H1 (cell line): ENCODE results near the gene ACKR1. TPM values are rescaled to one million over a fixed set of nuclear protein-coding genes. Genes with fewer than 3 reads are reported as not detected.

Experiments used
- CTCF ChIA-PET: fragments of 300-600 bp; sonication (Branson Sonifier 250); formaldehyde crosslinking; loops from one replicate; lab custom pipeline; 2021; ENCODE audit not compliant: partially characterized antibody; lab: Charles Lee
- POLR2A ChIA-PET: fragments of 300-600 bp; sonication (Branson Sonifier 250); formaldehyde crosslinking; loops from one replicate; lab custom pipeline; 2021; ENCODE audit warnings: inconsistent platforms; ENCODE audit not compliant: partially characterized antibody; lab: Charles Lee
- DNase-seq, 2 experiments: peaks; one replicate each; pipeline versions ENCODE4 v3.0.0 to v3.0.0-alpha.2; 2010 to 2022; ENCODE audit warnings: low spot score in 2 of 2, low read depth in 1 of 2, mixed read lengths in 1 of 2
- FAIRE-seq: peaks from 2 replicates; lab custom pipeline; 2011; peaks lifted over from hg19 to GRCh38; lab: Jason Lieb, UNC
- H2AFZ ChIP-seq: 2 replicates; pipeline ENCODE4 v1.8.1; 2012; ENCODE audit warnings: low read length, inconsistent platforms
- H2AK5ac ChIP-seq: 2 replicates; pipeline ENCODE4 v1.6.1; 2013; ENCODE audit warnings: low read depth, low read length
- H2BK120ac ChIP-seq: replicated peaks from 2 replicates; pipeline ENCODE3; 2013; ENCODE audit warnings: low read depth, low read length, inconsistent platforms
- H2BK12ac ChIP-seq: 2 replicates; pipeline ENCODE4 v1.6.1; 2013; ENCODE audit warnings: low read depth, low read length
- H2BK15ac ChIP-seq: 2 replicates; pipeline ENCODE4 v1.6.1; 2013; ENCODE audit warnings: low read length
- H2BK20ac ChIP-seq: 2 replicates; pipeline ENCODE4 v1.6.1; 2013; ENCODE audit warnings: low read length
- H2BK5ac ChIP-seq: 2 replicates; pipeline ENCODE4 v1.6.1; 2013; ENCODE audit warnings: low read depth, low read length
- H3K14ac ChIP-seq: 2 replicates; pipeline ENCODE4 v1.6.1; 2013; ENCODE audit warnings: inconsistent platforms; ENCODE audit not compliant: insufficient read length
- H3K18ac ChIP-seq: 2 replicates; pipeline ENCODE4 v1.6.1; 2013; ENCODE audit warnings: low read length; ENCODE audit errors: extremely low read depth
- H3K23ac ChIP-seq: 2 replicates; pipeline ENCODE4 v1.6.1; 2013; ENCODE audit warnings: inconsistent platforms; ENCODE audit not compliant: insufficient read length
- H3K23me2 ChIP-seq: 2 replicates; pipeline ENCODE4 v1.6.1; 2013; ENCODE audit warnings: low read depth, low read length
- H3K27ac ChIP-seq: 2 replicates; pipeline ENCODE4 v1.6.1; 2011; ENCODE audit warnings: low read depth, low read length, inconsistent platforms
- H3K27me3 ChIP-seq, 4 experiments: replicated peaks in 1 of 4; 1 replicate in 1 of 4; 2 replicates in 3 of 4; pipeline versions ENCODE4 v1.6.1 to v1.8.1; 2011 to 2013; ENCODE audit warnings: low read length in 3 of 4, mild to moderate bottlenecking in 3 of 4, inconsistent platforms in 2 of 4, mixed read lengths in 2 of 4, moderate library complexity in 1 of 4; ENCODE audit not compliant: control insufficient read depth in 3 of 4, insufficient read depth in 3 of 4; ENCODE audit errors: extremely low read depth in 1 of 4
- H3K36me3 ChIP-seq, 4 experiments: 2 replicates each; pipeline versions ENCODE4 v1.6.1 to v1.8.1; 2011 to 2013; ENCODE audit warnings: mild to moderate bottlenecking in 4 of 4, low read length in 3 of 4, moderate library complexity in 2 of 4, control low read depth in 1 of 4, inconsistent platforms in 1 of 4; ENCODE audit not compliant: insufficient read depth in 4 of 4, control insufficient read depth in 2 of 4
- H3K4ac ChIP-seq: replicated peaks from 2 replicates; pipeline ENCODE3; 2013; ENCODE audit warnings: low read length, low read depth, mixed read lengths, inconsistent platforms; ENCODE audit not compliant: insufficient read length
- H3K4me1 ChIP-seq, 4 experiments: replicated peaks in 1 of 4; 1 replicate in 1 of 4; 2 replicates in 3 of 4; pipeline versions ENCODE4 v1.6.1 to v1.8.1; 2011 to 2013; ENCODE audit warnings: low read length in 3 of 4, inconsistent platforms in 2 of 4, mixed read lengths in 1 of 4; ENCODE audit not compliant: insufficient read depth in 4 of 4, control insufficient read depth in 3 of 4
- H3K4me2 ChIP-seq, 2 experiments: 2 replicates each; pipeline versions ENCODE4 v1.6.1 to v1.8.1; 2011 to 2013; ENCODE audit warnings: low read depth in 2 of 2, low read length in 2 of 2, control low read depth in 1 of 2, inconsistent platforms in 1 of 2, mild to moderate bottlenecking in 1 of 2; ENCODE audit not compliant: insufficient read depth in 1 of 2
- H3K4me3 ChIP-seq, 4 experiments: fragments of 200-600, 300-600 bp in 1 of 4; sonication (generic), shearing (Covaris generic), sonication (Bioruptor Twin) in 1 of 4; 2 replicates each; pipeline versions ENCODE4 v1.5.1 to v1.8.1; 2011 to 2016; ENCODE audit warnings: low read length in 4 of 4, low read depth in 3 of 4, control low read depth in 2 of 4, inconsistent platforms in 2 of 4, mild to moderate bottlenecking in 2 of 4, mixed read lengths in 1 of 4, moderate library complexity in 1 of 4; ENCODE audit not compliant: insufficient read depth in 2 of 4; ENCODE audit errors: extremely low read depth in 1 of 4
- H3K56ac ChIP-seq: replicated peaks from 2 replicates; pipeline ENCODE3; 2013; ENCODE audit warnings: low read depth, mild to moderate bottlenecking, mixed read lengths, low read length, inconsistent platforms; ENCODE audit not compliant: insufficient read length
- H3K79me1 ChIP-seq: 2 replicates; pipeline ENCODE4 v1.6.1; 2013; ENCODE audit warnings: low read depth, low read length, control low read depth
- H3K79me2 ChIP-seq, 2 experiments: 2 replicates each; pipeline versions ENCODE4 v1.6.1 to v1.8.1; 2012 to 2013; ENCODE audit warnings: low read length in 2 of 2, mild to moderate bottlenecking in 2 of 2, inconsistent platforms in 1 of 2; ENCODE audit not compliant: insufficient read depth in 2 of 2, control insufficient read depth in 1 of 2
- H3K9ac ChIP-seq, 4 experiments: replicated peaks in 1 of 4; 1 replicate in 1 of 4; 2 replicates in 3 of 4; pipeline versions ENCODE4 v1.6.1 to v1.8.1; 2011 to 2013; ENCODE audit warnings: low read depth in 3 of 4, low read length in 3 of 4, control low read depth in 2 of 4, mild to moderate bottlenecking in 2 of 4, moderate library complexity in 2 of 4, inconsistent platforms in 1 of 4; ENCODE audit errors: extremely low read depth in 1 of 4
- H3K9me3 ChIP-seq, 2 experiments: 2 replicates each; pipeline versions ENCODE4 v1.6.1 to v1.8.1; 2012 to 2013; ENCODE audit warnings: mild to moderate bottlenecking in 2 of 2, moderate library complexity in 2 of 2, control low read depth in 1 of 2, inconsistent platforms in 1 of 2, low read depth in 1 of 2, low read length in 1 of 2, mixed read lengths in 1 of 2; ENCODE audit not compliant: insufficient read depth in 2 of 2
- H4K20me1 ChIP-seq, 2 experiments: replicated peaks in 1 of 2; 2 replicates each; pipeline versions ENCODE3 to v1.8.1; 2011 to 2013; ENCODE audit warnings: inconsistent platforms in 2 of 2, low read length in 2 of 2, mild to moderate bottlenecking in 1 of 2; ENCODE audit not compliant: insufficient read depth in 2 of 2, control insufficient read depth in 1 of 2
- H4K5ac ChIP-seq: 2 replicates; pipeline ENCODE4 v1.6.1; 2013; ENCODE audit warnings: low read length, low read depth, mixed read lengths, inconsistent platforms; ENCODE audit not compliant: insufficient read length
- H4K8ac ChIP-seq: 2 replicates; pipeline ENCODE4 v1.8.0; 2013; ENCODE audit warnings: mild to moderate bottlenecking, moderate library complexity, low read length, inconsistent platforms; ENCODE audit not compliant: insufficient read depth; ENCODE audit errors: extremely low read depth
- H4K91ac ChIP-seq: replicated peaks from 2 replicates; pipeline ENCODE3; 2013; ENCODE audit warnings: low read length, mixed read lengths, inconsistent platforms; ENCODE audit not compliant: insufficient read length
- CEBPB ChIP-seq: IDR thresholded peaks from 2 replicates; pipeline ENCODE4 v1.6.1; 2012; ENCODE audit warnings: low read depth, low read length
- CREB1 ChIP-seq: IDR thresholded peaks from 2 replicates; pipeline ENCODE4 v1.6.1; 2012; ENCODE audit warnings: inconsistent platforms
- GABPA ChIP-seq: IDR thresholded peaks from 2 replicates; pipeline ENCODE4 v1.6.1; 2011; ENCODE audit warnings: mild to moderate bottlenecking, low read length, moderate library complexity, borderline replicate concordance; ENCODE audit not compliant: insufficient read depth
- POLR2AphosphoS5 ChIP-seq: IDR thresholded peaks from 2 replicates; pipeline ENCODE4 v1.6.1; 2011; ENCODE audit warnings: low read depth, low read length
- RAD21 ChIP-seq, 2 experiments: IDR thresholded peaks in 1 of 2; conservative IDR thresholded peaks in 1 of 2; 2 replicates each; pipeline ENCODE4 v1.6.1; 2011; ENCODE audit warnings: low read depth in 2 of 2, low read length in 2 of 2, improper control_type of control experiment in 1 of 2, inconsistent platforms in 1 of 2, mild to moderate bottlenecking in 1 of 2, moderate library complexity in 1 of 2
- TAF1 ChIP-seq: IDR thresholded peaks from 2 replicates; pipeline ENCODE4 v1.6.1; 2011; ENCODE audit warnings: mild to moderate bottlenecking, low read depth, low read length
- TAF7 ChIP-seq: optimal IDR thresholded peaks from 2 replicates; pipeline ENCODE3; 2011; ENCODE audit warnings: low read depth, mild to moderate bottlenecking, inconsistent platforms, low read length, moderate library complexity, borderline replicate concordance
- YY1 ChIP-seq: IDR thresholded peaks from 2 replicates; pipeline ENCODE4 v1.6.1; 2011; ENCODE audit warnings: low read depth, mild to moderate bottlenecking, low read length
- WGBS, 2 experiments: shearing (Covaris generic) in 1 of 2; methylation state at CpG; one replicate each; pipeline versions ENCODE4 v1.1.6 to v1.1.7; 2013 to 2015; ENCODE audit warnings: low lambda C conversion rate in 2 of 2, mixed read lengths in 2 of 2, inconsistent platforms in 1 of 2, low coverage in 1 of 2, missing lambda C conversion rate in 1 of 2; ENCODE audit not compliant: insufficient replicate concordance in 2 of 2, insufficient coverage in 1 of 2, insufficient read length in 1 of 2; ENCODE audit errors: extremely low coverage in 1 of 2, missing lambda C conversion rate in 1 of 2; 5-methylcytosine and 5-hydroxymethylcytosine counted together
- polyA plus RNA-seq, 7 experiments: library from polyadenylated mRNA; depleted of rRNA in 3 of 7; stranded (reverse) in 5 of 7; unstranded in 2 of 7; fragments of >200 nt in 5 of 7; fragments of 200-250 nt in 2 of 7; gene quantifications; 1 replicate in 5 of 7; 2 replicates in 1 of 7; 4 replicates in 1 of 7; pipeline versions ENCODE4 v1.2.1 to v1.2.3, GENCODE V29; 2011 to 2013; ENCODE audit warnings: missing spikeins in 2 of 7, mixed read lengths in 2 of 7
- total RNA-seq: library from RNA; stranded (reverse); fragmentation: NEBNext Ultra II Directional; extraction: Animal tissue kit (Norgen Biotek cat#: 25700); gene quantifications from 2 replicates; pipeline ENCODE4 v1.2.1, GENCODE V29; 2021
- TF ChIP-seq, protein P1 (sequence below), 3 experiments: IDR thresholded peaks; 1 replicate in 2 of 3; 2 replicates in 1 of 3; pipeline versions ENCODE4 v1.5.1 to v1.6.1; 2011; ENCODE audit warnings: low read length in 3 of 3, mild to moderate bottlenecking in 3 of 3, inconsistent platforms in 2 of 3, low read depth in 1 of 3, moderate library complexity in 1 of 3; ENCODE audit not compliant: insufficient read depth in 1 of 3; ENCODE audit errors: control extremely low read depth in 1 of 3

ACKR1 gene
- total and polyA plus RNA-seq, 2 of the 8 experiments (the other 6 are each of a cell fraction or from before 2014, with no cell fraction given) = 0.61 to 1.00 TPM

DNA sequence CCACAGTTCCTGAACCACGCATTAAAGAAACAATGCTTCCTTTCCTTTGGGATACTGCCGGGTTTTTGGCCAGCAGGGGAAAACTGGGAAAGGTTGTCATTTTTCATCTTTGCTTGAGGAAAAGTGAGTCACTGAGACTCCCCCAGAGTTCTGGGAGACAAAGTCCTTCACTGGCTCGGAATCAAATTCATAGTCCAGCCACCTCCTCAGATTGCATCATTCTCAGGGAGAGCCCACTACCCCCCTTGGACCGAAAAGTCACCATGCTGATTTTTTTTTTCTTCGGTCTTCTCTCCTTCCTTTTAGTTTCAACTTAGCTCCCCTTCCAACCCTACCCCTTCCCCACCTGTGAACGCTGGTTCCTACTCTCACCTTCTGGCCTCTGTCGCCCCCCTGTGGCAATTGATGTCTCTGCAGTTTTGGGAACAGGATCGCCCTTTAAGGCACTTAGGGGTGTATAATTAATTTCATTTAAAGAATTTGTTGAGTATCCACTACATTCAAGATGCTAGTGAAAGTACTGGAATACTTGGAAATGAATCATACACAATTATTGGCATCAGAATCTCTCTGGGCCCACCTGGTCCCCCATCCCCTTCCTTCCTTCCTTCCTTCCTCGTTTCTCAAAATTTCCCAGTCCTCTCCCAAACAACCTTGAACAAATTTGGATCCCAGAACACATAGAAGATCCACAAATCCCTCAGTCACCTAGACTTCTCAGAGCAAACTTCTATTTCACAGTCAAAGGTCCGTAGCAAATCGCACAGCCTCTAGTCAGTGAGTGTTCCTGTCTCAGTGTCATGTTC, 6.9 kb downstream of the ACKR1 start:
- DNase-seq = peak in 1 of 2 experiments; percentile 89
- Histone ChIP-seq H2BK5ac (no peak overlapping the region), H3K4me1 (peaks cover 3 to 7% (median 4%) of the 10 kb centered on the region in 4 experiments; a peak in 6 of 7 replicates), H3K23me2 (no peaks in the 10 kb centered on the region; the same call in 1 of the 2 replicates), H3K9ac (no peak overlapping the region), H3K79me1 (no peaks in the 10 kb centered on the region), H3K18ac (no peak overlapping the region), H2BK120ac (no peak overlapping the region), H4K20me1 (no peaks in the 10 kb centered on the region), H3K14ac (no peak overlapping the region), H3K27me3 (no peaks in the 10 kb centered on the region; a peak in 1 of 7 replicates), H3K79me2 (no peaks in the 10 kb centered on the region), H3K27ac (no peak overlapping the region), H2BK15ac (no peak overlapping the region), H2AK5ac (no peak overlapping the region), H2BK20ac (no peak overlapping the region), H2BK12ac (no peak overlapping the region), H2AFZ (peak overlapping the region; percentile 99), H4K5ac (no peak overlapping the region), H3K56ac (no peak overlapping the region), H3K4me2 (peak overlapping the region; percentile 1 to 31; a peak in 2 of 4 replicates), H4K8ac (no peak overlapping the region), H3K36me3 (no peaks in the 10 kb centered on the region), H3K4me3 (peak overlapping the region in 1 of 4 experiments; percentile 37; a peak in 1 of 8 replicates), H4K91ac (no peak overlapping the region), H3K4ac (no peak overlapping the region), H3K23ac (no peak overlapping the region), H3K9me3 (no peaks in the 10 kb centered on the region)
- CTCF ChIA-PET = interaction anchor here (0.6 to 26.6 kb wide), 31 partner anchors 9 to 820 kb away, joined by 3 to 660 read pairs (median 5); partner anchors contain the start of genes ACKR1, AIM2 and CADM3
- FAIRE-seq = peak; percentile 84
- POLR2A ChIA-PET = interaction anchor here (0.7 to 1.2 kb wide), 3 partner anchors 38 to 70 kb away, joined by 3 to 4 read pairs (median 3); no protein-coding TSS in a partner anchor
- WGBS, 2 experiments = 33% methylated on average over 11 of the region's 11 CpGs; no CpG with 5 or more reads in 1 of the 2 experiments
- TF ChIP-seq YY1 = no peak
- TF ChIP-seq GABPA = no peak
- peak; percentile 70; the same call in 1 of the 2 replicates for TF ChIP-seq CEBPB
- TF ChIP-seq, protein P1, sequence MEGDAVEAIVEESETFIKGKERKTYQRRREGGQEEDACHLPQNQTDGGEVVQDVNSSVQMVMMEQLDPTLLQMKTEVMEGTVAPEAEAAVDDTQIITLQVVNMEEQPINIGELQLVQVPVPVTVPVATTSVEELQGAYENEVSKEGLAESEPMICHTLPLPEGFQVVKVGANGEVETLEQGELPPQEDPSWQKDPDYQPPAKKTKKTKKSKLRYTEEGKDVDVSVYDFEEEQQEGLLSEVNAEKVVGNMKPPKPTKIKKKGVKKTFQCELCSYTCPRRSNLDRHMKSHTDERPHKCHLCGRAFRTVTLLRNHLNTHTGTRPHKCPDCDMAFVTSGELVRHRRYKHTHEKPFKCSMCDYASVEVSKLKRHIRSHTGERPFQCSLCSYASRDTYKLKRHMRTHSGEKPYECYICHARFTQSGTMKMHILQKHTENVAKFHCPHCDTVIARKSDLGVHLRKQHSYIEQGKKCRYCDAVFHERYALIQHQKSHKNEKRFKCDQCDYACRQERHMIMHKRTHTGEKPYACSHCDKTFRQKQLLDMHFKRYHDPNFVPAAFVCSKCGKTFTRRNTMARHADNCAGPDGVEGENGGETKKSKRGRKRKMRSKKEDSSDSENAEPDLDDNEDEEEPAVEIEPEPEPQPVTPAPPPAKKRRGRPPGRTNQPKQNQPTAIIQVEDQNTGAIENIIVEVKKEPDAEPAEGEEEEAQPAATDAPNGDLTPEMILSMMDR (IDR thresholded peaks at IDR 0.05; ENCODE audit: control extremely low read depth in 1 of 3, insufficient read depth in 1 of 3, low read depth in 1 of 3, low read length in 3 of 3) = peak; percentile 73 to 94 (median 79)
- no peak for TF ChIP-seq TAF7
- TF ChIP-seq POLR2AphosphoS5 = no peak
- no peak for TF ChIP-seq CREB1
- peak; percentile 95 for TF ChIP-seq RAD21 (IDR thresholded peaks at IDR 0.05 in 1 of 2, conservative IDR thresholded peaks at IDR 0.05 in 1 of 2; ENCODE audit: low read depth in 2 of 2, low read length in 2 of 2)
- peak; percentile 40; the same call in 1 of the 2 replicates for TF ChIP-seq TAF1
